ENCODE measurements around the gene PRR19.

- TF ChIP-seq EZH2 (IDR thresholded peaks at IDR 0.05; ENCODE audit: borderline replicate concordance, insufficient read depth, low read depth, low read length, poor library complexity, severe bottlenecking): no peak
- TF ChIP-seq, protein P1, sequence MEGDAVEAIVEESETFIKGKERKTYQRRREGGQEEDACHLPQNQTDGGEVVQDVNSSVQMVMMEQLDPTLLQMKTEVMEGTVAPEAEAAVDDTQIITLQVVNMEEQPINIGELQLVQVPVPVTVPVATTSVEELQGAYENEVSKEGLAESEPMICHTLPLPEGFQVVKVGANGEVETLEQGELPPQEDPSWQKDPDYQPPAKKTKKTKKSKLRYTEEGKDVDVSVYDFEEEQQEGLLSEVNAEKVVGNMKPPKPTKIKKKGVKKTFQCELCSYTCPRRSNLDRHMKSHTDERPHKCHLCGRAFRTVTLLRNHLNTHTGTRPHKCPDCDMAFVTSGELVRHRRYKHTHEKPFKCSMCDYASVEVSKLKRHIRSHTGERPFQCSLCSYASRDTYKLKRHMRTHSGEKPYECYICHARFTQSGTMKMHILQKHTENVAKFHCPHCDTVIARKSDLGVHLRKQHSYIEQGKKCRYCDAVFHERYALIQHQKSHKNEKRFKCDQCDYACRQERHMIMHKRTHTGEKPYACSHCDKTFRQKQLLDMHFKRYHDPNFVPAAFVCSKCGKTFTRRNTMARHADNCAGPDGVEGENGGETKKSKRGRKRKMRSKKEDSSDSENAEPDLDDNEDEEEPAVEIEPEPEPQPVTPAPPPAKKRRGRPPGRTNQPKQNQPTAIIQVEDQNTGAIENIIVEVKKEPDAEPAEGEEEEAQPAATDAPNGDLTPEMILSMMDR (IDR thresholded peaks at IDR 0.05): no peak
Observed at GRCh38 chr19:42309686-42310085, 7.8 kb downstream of the PRR19 start.

Measured in B cell (primary cell).